Measurements from ENCODE around the gene PAK2. TPM values are rescaled to one million over a fixed set of nuclear protein-coding genes. Genes with fewer than 3 reads are reported as not detected.
"Not testable (repeated sequence)": the region's sequence is repeated elsewhere in the genome, so short reads cannot be mapped to it uniquely, and the experiment has no call there.

PAK2 gene
- polyA plus RNA-seq, 1 donor = 46.8 TPM

DNA sequence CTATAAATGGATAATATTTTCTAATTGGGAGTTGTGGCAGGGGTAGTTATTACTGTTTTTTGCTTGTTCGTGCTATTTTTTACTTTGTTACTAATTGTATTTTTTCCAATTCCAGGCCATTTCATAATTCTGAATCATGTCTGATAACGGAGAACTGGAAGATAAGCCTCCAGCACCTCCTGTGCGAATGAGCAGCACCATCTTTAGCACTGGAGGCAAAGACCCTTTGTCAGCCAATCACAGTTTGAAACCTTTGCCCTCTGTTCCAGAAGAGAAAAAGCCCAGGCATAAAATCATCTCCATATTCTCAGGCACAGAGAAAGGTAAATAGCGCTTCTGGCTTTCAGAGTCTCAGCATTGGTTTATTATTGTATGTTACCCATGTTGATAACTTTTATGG is 42.9 kb downstream of the PAK2 start:
- no peak for DNase-seq (ENCODE audit: low read depth)

- DNase-seq (ENCODE audit: low read depth) = no peak
Observed at GRCh38 chr3:196788528-196788927, 48.9 kb downstream of the PAK2 start.

DNA sequence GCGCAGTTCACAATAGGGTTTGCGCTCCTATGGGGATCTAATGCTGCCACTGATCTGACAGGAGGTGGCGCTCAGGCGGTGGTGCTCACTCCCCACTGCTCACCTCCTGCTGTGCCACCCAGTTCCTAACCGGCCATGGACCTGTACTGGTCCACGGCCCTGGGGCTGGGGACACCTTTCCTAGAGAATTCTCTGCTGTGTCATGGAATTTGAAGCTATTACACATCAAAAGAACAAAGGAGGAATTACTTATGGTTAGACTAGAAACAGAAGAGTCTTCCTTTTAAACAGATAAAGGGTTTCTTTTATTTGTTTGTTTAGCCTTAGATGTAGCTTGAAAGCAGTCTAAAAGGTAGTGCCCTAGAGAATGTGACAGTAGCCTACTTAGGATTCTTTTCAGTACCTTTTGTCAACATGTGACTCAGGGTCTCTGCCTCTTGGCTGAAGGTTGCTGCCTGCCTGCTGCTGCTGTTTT is 50.3 kb downstream of the PAK2 start:
- DNase-seq (ENCODE audit: low read depth) = no peak

DNA sequence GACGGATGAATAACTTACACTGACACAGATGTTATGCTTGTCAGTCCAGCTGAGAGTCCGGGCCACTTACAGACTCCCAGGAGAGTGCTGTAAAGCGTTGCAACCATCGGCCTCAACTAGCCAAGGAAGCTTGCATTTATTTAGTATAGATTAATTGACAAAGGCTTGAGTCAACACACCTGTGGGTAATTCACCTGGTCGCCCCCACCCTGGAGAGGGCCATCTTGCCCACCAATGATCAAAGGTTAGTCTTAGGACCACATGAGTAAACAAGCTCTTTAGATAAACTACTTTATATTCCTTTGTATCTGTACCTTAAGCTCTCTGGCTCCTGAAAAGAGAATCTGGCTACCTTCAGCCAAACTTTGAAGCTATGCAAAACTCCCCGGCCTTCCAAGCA is 51.0 kb downstream of the PAK2 start:
- DNase-seq (ENCODE audit: low read depth) = no peak

DNA sequence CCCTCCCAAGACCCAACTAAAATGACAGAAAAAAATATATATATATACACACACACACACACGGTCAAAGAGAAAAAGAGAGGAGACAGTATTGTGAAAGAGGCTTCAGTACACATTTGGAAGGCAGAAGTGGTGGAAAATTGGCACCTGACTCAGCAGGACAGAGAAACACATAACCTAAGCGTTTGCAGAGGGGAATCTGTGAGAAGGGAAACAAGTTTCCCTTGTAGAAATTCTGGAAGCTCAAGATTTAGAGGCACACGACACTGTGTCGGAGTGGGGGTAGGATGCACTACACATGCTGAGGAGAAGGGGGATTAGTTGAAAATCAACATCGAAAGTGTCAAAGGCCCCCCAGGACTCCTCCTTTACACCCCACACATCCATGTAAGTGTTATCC is 53.1 kb downstream of the PAK2 start:
- DNase-seq (ENCODE audit: low read depth) = peak; percentile 29

DNA sequence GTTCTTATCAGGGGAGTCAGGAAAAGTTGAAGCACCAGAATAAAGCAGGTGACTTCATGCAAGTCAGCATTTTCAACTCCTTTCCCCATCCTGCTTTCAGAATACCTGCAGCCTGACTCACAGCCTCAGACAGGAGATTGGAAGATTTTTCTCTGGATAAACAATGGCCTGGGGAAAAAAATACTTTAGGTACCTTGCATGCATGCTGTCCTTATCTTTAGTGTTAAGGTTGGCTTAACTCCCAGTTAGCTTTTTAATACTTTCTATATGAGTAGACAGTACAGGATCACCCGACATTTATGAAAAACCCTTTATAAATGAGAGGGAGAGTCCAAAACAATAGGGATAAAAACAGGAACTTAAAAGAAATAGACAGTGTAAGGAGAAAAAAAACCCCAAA is 53.6 kb downstream of the PAK2 start:
- no peak for DNase-seq (ENCODE audit: low read depth)

DNA sequence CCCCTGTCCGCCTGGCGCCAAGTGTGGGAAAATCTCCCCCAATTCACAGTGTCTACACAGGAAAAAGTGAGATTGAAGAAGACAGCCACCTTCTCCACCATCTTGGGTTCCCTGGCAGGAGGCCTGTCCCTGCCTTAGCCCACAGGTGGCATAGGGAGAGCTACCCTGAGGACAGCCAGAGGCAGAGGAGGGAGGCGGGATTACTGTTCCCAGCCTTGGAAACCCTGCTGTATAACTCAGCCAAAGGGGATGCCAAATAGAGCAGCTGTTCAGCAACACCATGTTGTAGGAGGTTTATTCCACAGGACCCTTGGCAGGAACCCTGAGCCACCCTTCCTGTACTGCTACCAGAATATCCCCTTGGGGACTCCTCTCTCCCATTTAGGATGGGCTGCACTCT is 54.8 kb downstream of the PAK2 start:
- no peak for DNase-seq (ENCODE audit: low read depth)

- DNase-seq (ENCODE audit: low read depth) = no peak
Observed at GRCh38 chr3:196796317-196796716, 56.7 kb downstream of the PAK2 start.

- DNase-seq (ENCODE audit: low read depth) = no peak
Observed at GRCh38 chr3:196800742-196801434, 61.2 kb downstream of the PAK2 start.

GRCh38 chr3:196803891-196804468 is 64.3 kb downstream of the PAK2 start:
- DNase-seq (ENCODE audit: low read depth) = no peak

- DNase-seq (ENCODE audit: low read depth) = no peak
Observed at GRCh38 chr3:196804773-196805172, 65.1 kb downstream of the PAK2 start.

GRCh38 chr3:196810963-196811581 is 71.4 kb downstream of the PAK2 start:
- no peak for DNase-seq (ENCODE audit: low read depth)

DNA sequence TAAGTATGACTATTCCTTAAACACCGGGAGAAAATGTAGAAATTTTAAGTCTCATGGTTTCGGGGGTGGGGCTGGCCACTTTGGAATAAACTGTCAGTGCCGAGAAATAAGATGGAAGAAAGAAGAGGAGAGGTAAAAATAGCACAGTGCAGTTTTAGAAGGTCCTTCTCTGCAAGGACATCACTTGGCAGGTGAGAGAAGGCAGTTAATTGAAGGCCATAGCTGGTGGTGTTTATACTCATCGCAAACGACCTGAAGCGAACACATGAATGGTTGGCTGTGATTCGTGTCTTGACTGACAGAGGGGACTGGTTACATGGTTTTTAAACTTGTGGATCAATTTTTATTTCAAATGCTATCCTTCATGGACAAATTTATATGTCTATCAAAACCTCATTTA is 73.2 kb downstream of the PAK2 start:
- DNase-seq (ENCODE audit: low read depth) = no peak

DNA sequence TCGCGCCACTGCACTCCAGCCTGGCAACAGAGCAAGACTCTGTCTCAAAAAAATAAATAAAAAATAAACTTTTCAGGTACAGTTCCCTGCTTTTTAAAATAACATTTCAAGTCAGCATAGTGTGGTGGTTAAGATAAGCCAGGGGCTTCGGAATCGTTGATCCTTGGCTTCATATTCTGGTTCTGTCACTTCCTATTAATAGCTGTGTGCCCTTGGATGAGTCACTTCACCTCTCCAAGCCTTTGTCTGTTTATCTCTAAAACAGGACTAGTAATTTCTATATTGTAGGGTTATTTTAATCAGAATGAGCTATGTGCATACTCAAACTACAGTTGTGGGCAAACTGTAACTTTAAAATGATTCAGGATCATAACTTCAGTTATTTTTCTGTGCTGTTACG is 74.2 kb downstream of the PAK2 start:
- DNase-seq (ENCODE audit: low read depth) = no peak

GRCh38 chr3:196821806-196822355 is 82.2 kb downstream of the PAK2 start:
- DNase-seq (ENCODE audit: low read depth) = no peak

DNA sequence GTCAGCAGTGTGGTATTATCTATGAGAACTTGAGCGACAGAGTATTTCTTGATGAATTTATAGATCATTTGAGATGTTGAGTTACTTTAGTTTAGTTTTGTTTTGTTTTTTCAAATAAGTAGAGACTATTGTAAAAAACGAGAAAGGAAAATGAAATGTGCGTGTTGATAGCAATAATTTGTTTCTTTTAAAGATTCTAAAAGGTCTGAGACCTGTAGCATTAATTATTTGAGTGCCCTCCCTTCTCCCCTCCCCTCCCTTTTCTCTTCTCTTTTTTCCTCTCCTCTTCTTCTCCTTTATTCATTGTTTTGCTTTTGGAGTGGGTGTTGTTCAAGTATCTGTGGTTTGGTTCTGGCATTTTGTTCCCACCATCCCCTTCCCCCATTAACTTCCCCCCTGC is 90.0 kb downstream of the PAK2 start:
- DNase-seq (ENCODE audit: low read depth) = not testable (repeated sequence)

GRCh38 chr3:196835086-196835485 is 95.4 kb downstream of the PAK2 start:
- DNase-seq (ENCODE audit: low read depth) = no peak

DNA sequence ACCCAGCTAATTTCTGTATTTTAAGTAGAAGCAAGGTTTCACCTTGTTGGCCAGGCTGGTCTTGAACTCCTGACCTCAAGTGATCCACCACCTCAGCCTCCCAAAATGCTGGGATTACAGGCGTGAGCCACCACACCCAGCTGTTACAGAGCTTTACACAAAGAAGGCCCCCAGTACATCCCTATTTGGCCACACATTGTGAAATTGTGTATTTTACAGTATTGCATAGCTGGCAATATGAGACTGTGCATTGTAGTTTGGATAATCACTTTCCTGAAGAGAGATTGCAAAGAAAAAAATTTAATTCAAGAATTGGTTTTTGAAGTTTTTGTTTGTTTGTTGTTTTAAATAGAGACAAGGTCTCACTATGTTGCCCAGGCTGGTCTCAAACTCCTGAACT is 97.0 kb downstream of the PAK2 start:
- DNase-seq (ENCODE audit: low read depth) = not testable (repeated sequence)

GRCh38 chr3:196837819-196838420 is 98.3 kb downstream of the PAK2 start:
- no peak for DNase-seq (ENCODE audit: low read depth)

- not testable (repeated sequence) for DNase-seq (ENCODE audit: low read depth)
Observed at GRCh38 chr3:196839351-196839750, 99.7 kb downstream of the PAK2 start.

- DNase-seq (ENCODE audit: low read depth) = no peak
Observed at GRCh38 chr3:196842567-196843434, 103.1 kb downstream of the PAK2 start.

Data from forelimb muscle (tissue), 1 donor.